Osteocyte (in vitro differentiated cells): ENCODE measurements around the gene PIP4K2B. TPM values are rescaled to one million over a fixed set of nuclear protein-coding genes. Genes with fewer than 3 reads are reported as not detected.

Experiments used
- DNase-seq: peaks from one replicate; pipeline ENCODE4 v3.0.0; 2021; ENCODE audit warnings: mixed read lengths; ENCODE audit not compliant: unreplicated experiment; ENCODE audit errors: extremely low spot score
- H3K27ac Mint-ChIP-seq: one replicate; pipeline ENCODE4 v1.8.0; 2021; ENCODE audit warnings: mild to moderate bottlenecking, mixed read lengths; ENCODE audit not compliant: unreplicated experiment
- H3K27me3 Mint-ChIP-seq: one replicate; pipeline ENCODE4 v1.8.0; 2021; ENCODE audit warnings: mixed read lengths; ENCODE audit not compliant: unreplicated experiment
- H3K36me3 Mint-ChIP-seq: one replicate; pipeline ENCODE4 v1.8.0; 2021; ENCODE audit warnings: mixed read lengths; ENCODE audit not compliant: unreplicated experiment
- H3K4me1 Mint-ChIP-seq: one replicate; pipeline ENCODE4 v1.8.0; 2021; ENCODE audit warnings: mixed read lengths; ENCODE audit not compliant: unreplicated experiment
- H3K4me3 Mint-ChIP-seq: one replicate; pipeline ENCODE4 v1.8.0; 2021; ENCODE audit warnings: mild to moderate bottlenecking, moderate library complexity, mixed read lengths; ENCODE audit not compliant: unreplicated experiment
- H3K9me3 Mint-ChIP-seq: one replicate; pipeline ENCODE4 v1.8.0; 2021; ENCODE audit warnings: mixed read lengths; ENCODE audit not compliant: unreplicated experiment
- microRNA-seq: library from miRNA; unstranded; fragments of <30 nt; microRNA quantifications from one replicate; pipeline ENCODE4 v1.1.0, GENCODE V29; 2020; ENCODE audit not compliant: unreplicated experiment
- total RNA-seq: library from RNA; stranded (reverse); gene quantifications from 2 replicates; pipeline ENCODE4 v1.2.1, GENCODE V29; 2021
- TF ChIP-seq, protein P1 (sequence below): fragments of 200-600 bp; sonication (generic); IDR thresholded peaks from 2 replicates; pipeline ENCODE4 v1.5.0; 2021; ENCODE audit warnings: antibody characterized with exemption, mild to moderate bottlenecking, moderate library complexity

Gene PIP4K2B
- total RNA-seq, 1 donor from 2014 or later, result 77.4 TPM

DNA sequence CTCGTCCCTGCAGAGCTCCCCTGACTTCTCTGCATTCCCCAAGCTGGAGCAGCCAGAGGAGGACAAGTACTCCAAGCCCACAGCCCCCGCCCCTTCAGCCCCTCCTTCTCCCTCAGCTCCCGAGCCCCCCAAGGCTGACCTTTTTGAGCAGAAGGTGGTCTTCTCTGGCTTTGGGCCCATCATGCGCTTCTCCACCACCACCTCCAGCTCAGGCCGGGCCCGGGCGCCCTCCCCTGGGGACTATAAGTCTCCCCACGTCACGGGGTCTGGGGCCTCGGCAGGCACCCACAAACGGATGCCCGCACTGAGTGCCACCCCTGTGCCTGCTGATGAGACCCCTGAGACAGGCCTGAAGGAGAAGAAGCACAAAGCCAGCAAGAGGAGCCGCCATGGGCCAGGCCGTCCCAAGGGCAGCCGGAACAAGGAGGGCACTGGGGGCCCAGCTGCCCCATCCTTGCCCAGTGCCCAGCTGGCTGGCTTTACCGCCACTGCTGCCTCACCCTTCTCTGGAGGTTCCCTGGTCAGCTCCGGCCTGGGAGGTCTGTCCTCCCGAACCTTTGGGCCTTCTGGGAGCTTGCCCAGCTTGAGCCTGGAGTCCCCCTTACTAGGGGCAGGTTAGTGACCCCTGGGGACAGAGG is 82.9 kb downstream of the PIP4K2B start:
- Mint-ChIP-seq H3K36me3 (peaks cover 22% of the 10 kb centered on the region), H3K4me3 (no peak overlapping the region), H3K27me3 (no peaks in the 10 kb centered on the region), H3K9me3 (no peaks in the 10 kb centered on the region), H3K27ac (no peak overlapping the region), H3K4me1 (no peaks in the 10 kb centered on the region)
- DNase-seq, result no peak
- TF ChIP-seq, protein P1, sequence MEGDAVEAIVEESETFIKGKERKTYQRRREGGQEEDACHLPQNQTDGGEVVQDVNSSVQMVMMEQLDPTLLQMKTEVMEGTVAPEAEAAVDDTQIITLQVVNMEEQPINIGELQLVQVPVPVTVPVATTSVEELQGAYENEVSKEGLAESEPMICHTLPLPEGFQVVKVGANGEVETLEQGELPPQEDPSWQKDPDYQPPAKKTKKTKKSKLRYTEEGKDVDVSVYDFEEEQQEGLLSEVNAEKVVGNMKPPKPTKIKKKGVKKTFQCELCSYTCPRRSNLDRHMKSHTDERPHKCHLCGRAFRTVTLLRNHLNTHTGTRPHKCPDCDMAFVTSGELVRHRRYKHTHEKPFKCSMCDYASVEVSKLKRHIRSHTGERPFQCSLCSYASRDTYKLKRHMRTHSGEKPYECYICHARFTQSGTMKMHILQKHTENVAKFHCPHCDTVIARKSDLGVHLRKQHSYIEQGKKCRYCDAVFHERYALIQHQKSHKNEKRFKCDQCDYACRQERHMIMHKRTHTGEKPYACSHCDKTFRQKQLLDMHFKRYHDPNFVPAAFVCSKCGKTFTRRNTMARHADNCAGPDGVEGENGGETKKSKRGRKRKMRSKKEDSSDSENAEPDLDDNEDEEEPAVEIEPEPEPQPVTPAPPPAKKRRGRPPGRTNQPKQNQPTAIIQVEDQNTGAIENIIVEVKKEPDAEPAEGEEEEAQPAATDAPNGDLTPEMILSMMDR, result no peak

Small RNAs within 50 kb of the gene (microRNA-seq; reads per million reads assigned to microRNA genes)
- gene MIR4726 (1.6 reads per million), gene MIR4727 (not detected)

Other genes with a start within 250 kb of the PIP4K2B start
- gene SRCIN1, start 193.6 kb downstream of the PIP4K2B start, total RNA-seq, result 0.05 TPM in 1 of 2 replicates, not detected in the other
- 1.0 TPM in 2 replicates for gene EPOP, start 124.6 kb downstream of the PIP4K2B start, total RNA-seq
- 96.1 and 107 TPM in 2 replicates for gene MLLT6, start 94.3 kb downstream of the PIP4K2B start, total RNA-seq
- gene CISD3, start 69.2 kb downstream of the PIP4K2B start, total RNA-seq, result 15.0 and 16.7 TPM in 2 replicates
- gene PCGF2, start 51.2 kb downstream of the PIP4K2B start, total RNA-seq, result 66.1 and 66.9 TPM in 2 replicates
- 144 TPM in 2 replicates for gene PSMB3, start 46.8 kb downstream of the PIP4K2B start, total RNA-seq
- 16.5 and 17.2 TPM in 2 replicates for gene CWC25, start 25.8 kb upstream of the PIP4K2B start, total RNA-seq
- gene RPL23, start 54.2 kb upstream of the PIP4K2B start, total RNA-seq, result 1,245 and 1,310 TPM in 2 replicates
- gene LASP1, start 70.5 kb upstream of the PIP4K2B start, total RNA-seq, result 402 and 409 TPM in 2 replicates
- gene FBXO47, start 167.8 kb upstream of the PIP4K2B start, total RNA-seq, result not detected in 2 replicates